Endothelial cell of umbilical vein (primary cell): ENCODE measurements around the gene MROH7. TPM values are rescaled to one million over a fixed set of nuclear protein-coding genes. Genes with fewer than 3 reads are reported as not detected.

Experiments used
- BruUV-seq: library from RNA; stranded (reverse); fragments of 400-500 nt; replicated peaks from 2 replicates; lab custom pipeline; 2021; lab: Mats Ljungman, UMichigan
- CTCF ChIA-PET: fragments of 300-600, 350-600 bp; sonication (Branson Sonifier 250); formaldehyde crosslinking; loops from one replicate; lab custom pipeline; 2021; ENCODE audit warnings: antibody characterized with exemption, inconsistent platforms; lab: Charles Lee
- POLR2A ChIA-PET: fragments of 300-600, 350-600 bp; sonication (Branson Sonifier 250); formaldehyde crosslinking; loops from one replicate; lab custom pipeline; 2021; ENCODE audit warnings: antibody characterized with exemption, inconsistent platforms; lab: Charles Lee
- DNase-seq: peaks from one replicate; pipeline ENCODE4 v3.0.0-alpha.2; 2011; ENCODE audit warnings: low read depth, low spot score
- FAIRE-seq: peaks from 2 replicates; lab custom pipeline; 2011; peaks lifted over from hg19 to GRCh38; lab: Jason Lieb, UNC
- H2AFZ ChIP-seq: 2 replicates; pipeline ENCODE4 v1.6.0; 2012; ENCODE audit warnings: low read depth, low read length, control low read depth, inconsistent platforms
- H3K27ac ChIP-seq: 2 replicates; pipeline ENCODE4 v1.5.1; 2011; ENCODE audit warnings: low read depth, mild to moderate bottlenecking, control low read depth, low read length, moderate library complexity; ENCODE audit not compliant: insufficient read depth
- H3K27me3 ChIP-seq, 2 experiments: 2 replicates each; pipeline versions ENCODE4 v1.6.0 to v1.6.1; 2011; ENCODE audit warnings: low read length in 2 of 2, mixed read lengths in 1 of 2; ENCODE audit not compliant: control insufficient read depth in 2 of 2, insufficient read depth in 2 of 2
- H3K36me3 ChIP-seq, 2 experiments: 2 replicates in 1 of 2; 3 replicates in 1 of 2; pipeline ENCODE4 v1.5.1; 2011; ENCODE audit warnings: low read length in 2 of 2, mild to moderate bottlenecking in 1 of 2, moderate library complexity in 1 of 2; ENCODE audit not compliant: control insufficient read depth in 2 of 2, insufficient read depth in 2 of 2; ENCODE audit errors: extremely low read depth in 1 of 2
- H3K4me1 ChIP-seq: 3 replicates; pipeline ENCODE4 v1.5.1; 2011; ENCODE audit warnings: mild to moderate bottlenecking, low read length; ENCODE audit not compliant: control insufficient read depth, insufficient read depth; ENCODE audit errors: extremely low read depth
- H3K4me2 ChIP-seq: 2 replicates; pipeline ENCODE4 v1.6.1; 2011; ENCODE audit warnings: low read length, control low read depth, mixed read lengths; ENCODE audit not compliant: insufficient read depth
- H3K4me3 ChIP-seq, 3 experiments: fragments of 200-600 bp in 1 of 3; sonication (generic), shearing (Covaris generic) in 1 of 3; replicated peaks in 1 of 3; 2 replicates each; pipeline ENCODE4 v1.5.1; 2011 to 2016; ENCODE audit warnings: control low read depth in 3 of 3, low read length in 3 of 3, mild to moderate bottlenecking in 2 of 3, inconsistent platforms in 1 of 3, low read depth in 1 of 3, moderate library complexity in 1 of 3; ENCODE audit not compliant: insufficient read depth in 1 of 3
- H3K79me2 ChIP-seq: 2 replicates; pipeline ENCODE4 v1.6.0; 2012; ENCODE audit warnings: low read length, inconsistent platforms; ENCODE audit not compliant: control insufficient read depth, insufficient read depth
- H3K9ac ChIP-seq: replicated peaks from 2 replicates; pipeline ENCODE3; 2011; ENCODE audit warnings: low read length, control low read depth; ENCODE audit not compliant: insufficient read depth; ENCODE audit errors: extremely low read depth
- H3K9me1 ChIP-seq: replicated peaks from 3 replicates; pipeline ENCODE4 v1.6.0; 2011; ENCODE audit warnings: mild to moderate bottlenecking, low read length; ENCODE audit not compliant: control insufficient read depth, insufficient read depth; ENCODE audit errors: extremely low read depth
- H3K9me3 ChIP-seq: replicated peaks from 2 replicates; pipeline ENCODE4 v1.5.1; 2012; ENCODE audit warnings: low read length, inconsistent platforms; ENCODE audit not compliant: control insufficient read depth, insufficient read depth
- H4K20me1 ChIP-seq: replicated peaks from 2 replicates; pipeline ENCODE3; 2011; ENCODE audit warnings: mild to moderate bottlenecking, low read length; ENCODE audit not compliant: control insufficient read depth, insufficient read depth; ENCODE audit errors: extremely low read depth
- EZH2 ChIP-seq: IDR thresholded peaks from 2 replicates; pipeline ENCODE4 v1.6.1; 2012; ENCODE audit warnings: borderline replicate concordance, low read depth, mild to moderate bottlenecking, moderate library complexity, low read length, inconsistent platforms; ENCODE audit not compliant: severe bottlenecking
- FOS ChIP-seq: IDR thresholded peaks from 2 replicates; pipeline ENCODE4 v1.6.1; 2011; ENCODE audit warnings: mild to moderate bottlenecking, low read length, moderate library complexity, borderline replicate concordance; ENCODE audit not compliant: insufficient read depth
- GATA2 ChIP-seq: IDR thresholded peaks from 2 replicates; pipeline ENCODE4 v1.7.0; 2011; ENCODE audit warnings: low read depth, mild to moderate bottlenecking, moderate library complexity, mixed read lengths, low read length; ENCODE audit not compliant: insufficient read length, insufficient read depth
- JUN ChIP-seq: IDR thresholded peaks from 2 replicates; pipeline ENCODE4 v1.6.1; 2011; ENCODE audit warnings: borderline replicate concordance, low read depth; ENCODE audit not compliant: insufficient read length, insufficient read depth
- MYC ChIP-seq: IDR thresholded peaks from one replicate; pipeline ENCODE4 v1.6.1; 2011; ENCODE audit warnings: mild to moderate bottlenecking, low read depth, low read length
- POLR2A ChIP-seq: IDR thresholded peaks from 2 replicates; pipeline ENCODE4 v1.6.1; 2012; ENCODE audit warnings: low read depth, mild to moderate bottlenecking, control low read depth, low read length
- POLR2AphosphoS5 ChIP-seq: IDR thresholded peaks from 2 replicates; pipeline ENCODE4 v1.6.1; 2012; ENCODE audit warnings: low read depth, mild to moderate bottlenecking, control low read depth, low read length, moderate library complexity; ENCODE audit not compliant: insufficient read depth
- dilution Hi-C: fragments of 300-500 bp; cut with MboI; formaldehyde crosslinking; loops from one replicate; pipeline ENCODE4 v1.15.0; 2019; ENCODE audit warnings: low sequenced_read_pairs; ENCODE audit not compliant: extremely low pct_ligation_motif_present
- intact Hi-C: fragments of 100-400 bp; cut with micrococcal nuclease; formaldehyde crosslinking; loops from one replicate; pipeline ENCODE4 v1.10.0; 2022
- polyA plus RNA-seq, 4 experiments: library from polyadenylated mRNA; depleted of rRNA in 3 of 4; stranded (reverse) in 3 of 4; unstranded in 1 of 4; fragments of >200 nt; gene quantifications; 2 replicates each; pipeline versions ENCODE4 v1.2.1 to v1.2.3, GENCODE V29; 2011 to 2012; ENCODE audit warnings: missing spikeins in 1 of 4
- total RNA-seq: library from RNA; stranded (reverse); gene quantifications from 2 replicates; pipeline ENCODE4 v1.2.3, GENCODE V29; 2021
- TF ChIP-seq, protein P1 (sequence below), 2 donors: IDR thresholded peaks; 1 replicate in 1 of 2; 2 replicates in 1 of 2; pipeline ENCODE4 v1.5.1; 2011; ENCODE audit warnings: low read length in 2 of 2, mild to moderate bottlenecking in 2 of 2, moderate library complexity in 2 of 2, control low read depth in 1 of 2, inconsistent platforms in 1 of 2, low read depth in 1 of 2; ENCODE audit not compliant: insufficient read depth in 1 of 2; ENCODE audit errors: extremely low read depth in 1 of 2
- TF ChIP-seq, protein P2 (sequence below): IDR thresholded peaks from 2 replicates; pipeline ENCODE4 v1.6.1; 2011; ENCODE audit not compliant: insufficient read depth, insufficient read length

MROH7 gene
- total and polyA plus RNA-seq, 2 donors (not counting 3 experiments of a cell fraction or from before 2014, with no cell fraction given): 0.06 to 0.24 TPM

DNA sequence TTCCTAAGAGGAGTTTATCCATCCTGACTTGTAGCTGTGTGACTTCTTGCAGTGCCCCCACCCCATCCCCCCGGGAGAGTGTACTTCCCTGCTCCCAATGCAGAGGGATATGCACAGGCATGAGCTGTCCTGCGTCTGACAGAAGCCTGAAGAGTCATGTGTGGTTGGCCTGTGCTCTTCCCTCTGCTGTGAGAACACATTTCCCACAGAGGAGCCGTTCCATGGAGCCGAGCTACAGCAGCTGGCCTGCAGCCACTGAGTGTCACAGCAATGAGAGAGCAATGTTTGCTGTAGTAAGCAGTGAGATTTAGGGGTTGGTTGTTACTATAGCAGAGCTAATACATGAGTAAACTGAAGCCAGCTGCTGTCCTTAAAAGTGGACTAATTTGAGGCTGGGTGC, 100.7 kb downstream of the MROH7 start:
- no peak overlapping the region for H3K9ac ChIP-seq
- FAIRE-seq: no peak
- CTCF ChIA-PET: interaction anchor here (1.1 kb wide), 1 partner anchor 16 kb away, joined by 3 read pairs; no protein-coding TSS in a partner anchor

More for the DNA sequence above, 100.7 kb downstream of the MROH7 start:
- Histone ChIP-seq H3K9me3 (no peaks in the 10 kb centered on the region), H2AFZ (no peak overlapping the region), H3K79me2 (no peaks in the 10 kb centered on the region), H3K4me3 (no peak overlapping the region), H3K27ac (no peak overlapping the region), H3K4me1 (no peaks in the 10 kb centered on the region), H3K9me1 (no peaks in the 10 kb centered on the region), H3K4me2 (no peak overlapping the region), H3K27me3 (no peaks in the 10 kb centered on the region), H3K36me3 (peaks cover 4 to 30% of the 10 kb centered on the region in 2 experiments), H4K20me1 (no peaks in the 10 kb centered on the region)
- TF ChIP-seq EZH2 (no peak), FOS (no peak), POLR2AphosphoS5 (no peak), JUN (no peak), POLR2A (no peak), MYC (no peak), GATA2 (no peak)
- TF ChIP-seq, protein P1, sequence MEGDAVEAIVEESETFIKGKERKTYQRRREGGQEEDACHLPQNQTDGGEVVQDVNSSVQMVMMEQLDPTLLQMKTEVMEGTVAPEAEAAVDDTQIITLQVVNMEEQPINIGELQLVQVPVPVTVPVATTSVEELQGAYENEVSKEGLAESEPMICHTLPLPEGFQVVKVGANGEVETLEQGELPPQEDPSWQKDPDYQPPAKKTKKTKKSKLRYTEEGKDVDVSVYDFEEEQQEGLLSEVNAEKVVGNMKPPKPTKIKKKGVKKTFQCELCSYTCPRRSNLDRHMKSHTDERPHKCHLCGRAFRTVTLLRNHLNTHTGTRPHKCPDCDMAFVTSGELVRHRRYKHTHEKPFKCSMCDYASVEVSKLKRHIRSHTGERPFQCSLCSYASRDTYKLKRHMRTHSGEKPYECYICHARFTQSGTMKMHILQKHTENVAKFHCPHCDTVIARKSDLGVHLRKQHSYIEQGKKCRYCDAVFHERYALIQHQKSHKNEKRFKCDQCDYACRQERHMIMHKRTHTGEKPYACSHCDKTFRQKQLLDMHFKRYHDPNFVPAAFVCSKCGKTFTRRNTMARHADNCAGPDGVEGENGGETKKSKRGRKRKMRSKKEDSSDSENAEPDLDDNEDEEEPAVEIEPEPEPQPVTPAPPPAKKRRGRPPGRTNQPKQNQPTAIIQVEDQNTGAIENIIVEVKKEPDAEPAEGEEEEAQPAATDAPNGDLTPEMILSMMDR (IDR thresholded peaks at IDR 0.05; ENCODE audit: extremely low read depth in 1 of 2, insufficient read depth in 1 of 2, low read depth in 1 of 2, low read length in 2 of 2): no peak
- TF ChIP-seq, protein P2, sequence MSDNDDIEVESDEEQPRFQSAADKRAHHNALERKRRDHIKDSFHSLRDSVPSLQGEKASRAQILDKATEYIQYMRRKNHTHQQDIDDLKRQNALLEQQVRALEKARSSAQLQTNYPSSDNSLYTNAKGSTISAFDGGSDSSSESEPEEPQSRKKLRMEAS: no peak
- intact Hi-C loops (no loop called here), dilution Hi-C loops (no loop called here)
- no peak for DNase-seq
- BruUV-seq: no TSS peak
- POLR2A ChIA-PET: no interaction called here
